ENCODE results near the gene TLR6.

GRCh38 chr4:38872620-38873019, 16.0 kb upstream of the TLR6 start:
- TF ChIP-seq CTCF (IDR thresholded peaks at IDR 0.05), result no peak
- TF ChIP-seq TEAD4 (IDR thresholded peaks at IDR 0.05; ENCODE audit: borderline replicate concordance, insufficient read depth), result no peak
- no peak for TF ChIP-seq JUND (IDR thresholded peaks at IDR 0.05)
- TF ChIP-seq YY1 (IDR thresholded peaks at IDR 0.05; ENCODE audit: low read depth), result no peak
- TF ChIP-seq USF2 (IDR thresholded peaks at IDR 0.05; ENCODE audit: borderline replicate concordance, low read depth, low read length), result no peak
- no peak for TF ChIP-seq TAF1 (IDR thresholded peaks at IDR 0.05; ENCODE audit: borderline replicate concordance, low read depth, low read length)
- TF ChIP-seq USF1 (IDR thresholded peaks at IDR 0.05; ENCODE audit: borderline replicate concordance, low read depth), result no peak
- no peak for TF ChIP-seq SMC3 (IDR thresholded peaks at IDR 0.05; ENCODE audit: low read depth, low read length)
- TF ChIP-seq EZH2phosphoT487 (IDR thresholded peaks at IDR 0.05; ENCODE audit: borderline replicate concordance, low read depth), result no peak

All from SK-N-SH (cell line).